CD4-positive, alpha-beta T cell treated with Interferon gamma for 1 hour (primary cell): ENCODE measurements around the gene CD79A.
"Not testable (repeated sequence)": the region's sequence is repeated elsewhere in the genome, so short reads cannot be mapped to it uniquely, and the experiment has no call there.

Source experiments
- DNase-seq: peaks from one replicate; pipeline ENCODE4 v3.0.0-alpha.2; 2020

CD79A gene

GRCh38 chr19:41906916-41907680 lies 30.0 kb downstream of the CD79A start:
- no peak for DNase-seq

- DNase-seq = no peak
Measured at GRCh38 chr19:41907994-41908615, 31.0 kb downstream of the CD79A start.

DNA sequence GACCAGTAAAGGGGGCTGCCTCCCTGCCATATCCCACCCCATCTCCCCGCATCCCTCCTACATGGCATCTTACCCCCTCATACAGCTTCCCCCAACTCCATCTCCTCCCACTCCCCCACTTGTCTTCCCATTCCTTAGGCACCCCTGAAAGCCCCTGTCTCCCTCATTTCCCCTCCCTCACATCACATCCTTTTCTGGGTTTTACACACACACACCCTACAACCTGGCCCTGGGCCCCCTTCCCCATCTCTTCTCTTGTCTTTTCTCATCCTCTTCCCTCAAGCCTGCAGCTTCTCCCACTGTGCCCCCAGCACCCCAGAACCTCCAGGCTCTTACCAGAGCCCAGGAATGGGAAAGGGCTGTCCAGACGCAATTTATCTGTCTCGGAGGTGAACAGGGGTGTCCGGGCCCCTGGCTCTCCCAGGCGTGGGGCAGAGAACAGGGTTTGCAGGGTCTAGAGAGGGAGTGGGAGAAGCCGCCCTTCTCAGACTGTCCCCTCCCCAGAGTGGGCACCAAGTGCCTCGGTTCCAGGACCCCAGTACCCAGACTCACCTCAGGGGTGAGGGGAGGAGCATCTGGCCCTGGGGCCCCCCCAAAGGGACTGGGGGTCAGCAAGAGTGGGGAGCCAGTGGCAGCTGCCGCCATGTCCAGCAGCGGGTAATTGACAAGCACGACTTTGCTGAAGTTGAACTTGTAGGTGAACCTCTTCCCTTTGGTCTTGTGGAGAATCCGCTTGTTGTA lies 31.8 kb downstream of the CD79A start:
- DNase-seq = no peak

- no peak for DNase-seq
Measured at GRCh38 chr19:41909706-41910105, 32.6 kb downstream of the CD79A start.

GRCh38 chr19:41910240-41910991 lies 33.3 kb downstream of the CD79A start:
- DNase-seq = no peak

GRCh38 chr19:41910992-41911888 lies 34.2 kb downstream of the CD79A start:
- DNase-seq = no peak

DNA sequence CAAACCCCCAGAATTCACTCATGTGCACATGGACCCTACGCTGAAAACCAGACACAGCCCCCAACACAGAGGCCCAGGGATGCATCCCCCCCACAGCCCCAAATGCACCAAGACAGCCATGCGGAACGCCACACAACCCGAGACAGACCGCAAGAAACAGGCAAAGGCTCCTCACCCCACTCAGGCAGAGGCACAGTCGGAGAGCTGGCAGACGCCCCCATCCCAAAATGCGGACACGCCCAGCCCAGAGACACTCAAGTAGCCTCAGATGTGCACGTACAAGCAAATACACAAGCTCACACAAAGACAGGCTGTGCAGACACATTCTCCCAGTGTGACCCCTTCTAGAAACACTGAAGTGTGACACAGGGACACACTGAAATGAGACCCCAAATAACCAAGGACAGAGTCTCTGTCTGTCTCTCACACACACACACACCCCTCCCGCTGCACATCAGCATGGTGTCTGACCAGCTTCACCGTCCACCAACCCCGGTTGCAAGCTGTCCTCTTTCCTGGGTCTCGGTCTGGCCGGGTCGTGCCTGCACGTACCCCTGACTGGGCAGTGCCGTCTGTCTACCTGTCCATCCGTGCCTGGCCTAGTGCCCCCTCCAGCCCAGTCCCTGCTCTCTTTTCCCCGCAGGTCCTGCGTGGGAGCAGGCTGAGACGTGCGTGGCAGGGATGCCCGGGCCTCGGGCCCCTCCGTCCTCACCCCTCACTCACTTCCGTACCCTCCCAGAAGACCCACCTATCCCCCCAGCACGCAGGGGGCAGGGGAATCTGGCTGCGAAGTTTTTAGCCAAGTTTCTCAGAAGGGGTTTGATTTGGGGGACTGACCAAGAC lies 35.0 kb downstream of the CD79A start:
- no peak for DNase-seq

- no peak for DNase-seq
Measured at GRCh38 chr19:41912899-41913537, 35.9 kb downstream of the CD79A start.

GRCh38 chr19:41913538-41914423 lies 36.7 kb downstream of the CD79A start:
- DNase-seq = no peak

- DNase-seq = not testable (repeated sequence)
Measured at GRCh38 chr19:41914424-41914834, 37.4 kb downstream of the CD79A start.

DNA sequence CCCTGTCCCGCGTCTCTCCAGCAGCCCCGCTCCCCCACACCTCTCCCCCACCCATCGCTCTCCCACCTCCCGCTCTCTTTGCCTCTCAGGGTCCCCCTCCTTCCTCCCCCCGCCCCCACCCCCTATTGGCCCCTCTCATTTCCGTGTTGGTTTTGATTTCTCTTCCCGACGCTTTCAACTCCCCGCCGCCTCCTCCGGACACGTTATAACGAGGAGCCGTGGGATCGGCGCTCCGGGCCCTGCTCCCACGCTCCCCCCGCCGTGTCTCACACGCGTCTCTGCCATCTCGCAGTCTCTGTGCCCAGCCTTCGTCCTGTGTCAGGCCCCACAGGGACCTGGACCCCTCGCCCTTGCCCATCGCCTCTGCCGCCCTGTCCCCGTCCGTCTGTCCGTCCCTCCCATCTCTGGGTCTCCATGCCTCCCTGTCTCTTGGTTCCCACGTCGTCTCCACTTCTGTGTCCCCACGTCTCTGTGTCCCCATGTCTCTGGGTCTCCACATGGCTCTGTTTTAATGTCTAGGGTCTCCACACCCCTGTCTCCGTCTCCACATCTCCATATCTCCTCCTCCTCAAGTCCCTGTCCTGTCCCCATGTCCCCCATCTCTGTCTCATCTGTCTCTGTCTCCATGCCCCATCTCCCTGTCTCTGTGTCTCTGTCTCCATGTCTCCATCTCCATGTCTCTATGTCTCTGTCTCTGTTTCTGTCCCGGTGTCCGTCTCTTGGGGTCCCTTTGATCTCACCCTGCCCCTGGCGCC lies 38.1 kb downstream of the CD79A start:
- no peak for DNase-seq

- DNase-seq = no peak
Measured at GRCh38 chr19:41915776-41916414, 38.8 kb downstream of the CD79A start.

GRCh38 chr19:41917676-41918075 lies 40.6 kb downstream of the CD79A start:
- no peak for DNase-seq

- no peak for DNase-seq
Measured at GRCh38 chr19:41918095-41918494, 41.0 kb downstream of the CD79A start.

- DNase-seq = no peak
Measured at GRCh38 chr19:41918653-41919244, 41.7 kb downstream of the CD79A start.

DNA sequence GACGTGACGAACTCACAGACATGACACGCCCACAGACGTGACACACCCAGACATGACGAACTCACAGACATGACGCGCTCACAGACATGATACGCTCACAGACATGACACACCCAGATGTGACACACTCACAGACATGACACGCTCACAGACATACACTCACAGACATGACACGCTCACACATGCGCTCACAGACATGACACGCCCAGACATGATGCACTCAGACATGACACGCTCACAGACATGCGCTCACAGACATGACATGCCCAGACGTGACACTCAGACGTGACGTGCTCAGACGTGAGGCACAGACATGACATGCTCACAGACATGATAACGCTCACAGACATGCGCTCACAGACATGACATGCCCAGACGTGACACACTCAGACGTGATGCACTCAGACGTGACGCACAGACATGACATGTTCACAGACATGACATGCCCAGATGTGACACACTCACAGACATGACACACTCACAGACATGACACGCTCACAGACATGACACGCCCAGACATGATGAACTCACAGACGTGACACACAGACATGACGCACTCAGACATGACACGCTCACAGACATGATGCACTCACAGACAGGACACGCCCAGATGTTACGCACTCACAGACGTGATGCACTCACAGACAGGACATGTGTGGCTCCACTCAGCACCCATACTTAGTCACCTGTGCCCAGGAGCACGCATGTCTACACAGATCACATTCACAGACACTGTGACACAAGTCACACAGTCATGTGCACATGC lies 43.1 kb downstream of the CD79A start:
- DNase-seq = no peak
